Lower leg skin (tissue), 4 donors: Measurements from ENCODE around the gene PCDHGA11. TPM values are rescaled to one million over a fixed set of nuclear protein-coding genes. Genes with fewer than 3 reads are reported as not detected.
"Not testable (repeated sequence)": the region's sequence is repeated elsewhere in the genome, so short reads cannot be mapped to it uniquely, and the experiment has no call there.

Source experiments
- DNase-seq, 2 donors: peaks; one replicate each; pipeline ENCODE4 v3.0.0-alpha.2; 2019; ENCODE audit warnings: low spot score in 2 of 2
- H3K4me3 ChIP-seq: fragments of 200-600 bp; sonication (generic); 2 replicates; pipeline ENCODE4 v1.5.1; 2017; ENCODE audit warnings: mild to moderate bottlenecking, low read depth; ENCODE audit not compliant: poor library complexity, severe bottlenecking
- POLR2A ChIP-seq, 2 donors: fragments of 450-650 bp; IDR thresholded peaks; one replicate each; pipeline ENCODE4 v1.6.1; 2016 to 2017; ENCODE audit warnings: antibody characterized with exemption in 2 of 2, mild to moderate bottlenecking in 1 of 2, moderate library complexity in 1 of 2
- whole genome bisulfite sequencing, 2 donors: methylation state at CpG; one replicate each; pipeline ENCODE4 v1.1.5; 2018; 5-methylcytosine and 5-hydroxymethylcytosine counted together
- intact Hi-C: fragments of 100-400 bp; cut with DNase I; formaldehyde crosslinking; loops from one replicate; pipeline ENCODE4 v1.15.0; 2023; ENCODE audit warnings: low total_unique reads
- total RNA-seq, 4 donors: library from RNA; depleted of rRNA; stranded (reverse); fragments of >200 nt; gene quantifications; one replicate each; pipeline ENCODE4 v1.1.0, GENCODE V29; 2016
- TF ChIP-seq, protein P1 (sequence below), 3 donors: fragments of 450-650 bp; IDR thresholded peaks; one replicate each; pipeline ENCODE4 v1.5.1; 2016; ENCODE audit warnings: antibody characterized with exemption in 3 of 3, mild to moderate bottlenecking in 3 of 3, moderate library complexity in 2 of 3

The PCDHGA11 gene
- total RNA-seq, 4 donors from 2014 or later = 3.2 to 6.9 (median 3.7) TPM

DNA sequence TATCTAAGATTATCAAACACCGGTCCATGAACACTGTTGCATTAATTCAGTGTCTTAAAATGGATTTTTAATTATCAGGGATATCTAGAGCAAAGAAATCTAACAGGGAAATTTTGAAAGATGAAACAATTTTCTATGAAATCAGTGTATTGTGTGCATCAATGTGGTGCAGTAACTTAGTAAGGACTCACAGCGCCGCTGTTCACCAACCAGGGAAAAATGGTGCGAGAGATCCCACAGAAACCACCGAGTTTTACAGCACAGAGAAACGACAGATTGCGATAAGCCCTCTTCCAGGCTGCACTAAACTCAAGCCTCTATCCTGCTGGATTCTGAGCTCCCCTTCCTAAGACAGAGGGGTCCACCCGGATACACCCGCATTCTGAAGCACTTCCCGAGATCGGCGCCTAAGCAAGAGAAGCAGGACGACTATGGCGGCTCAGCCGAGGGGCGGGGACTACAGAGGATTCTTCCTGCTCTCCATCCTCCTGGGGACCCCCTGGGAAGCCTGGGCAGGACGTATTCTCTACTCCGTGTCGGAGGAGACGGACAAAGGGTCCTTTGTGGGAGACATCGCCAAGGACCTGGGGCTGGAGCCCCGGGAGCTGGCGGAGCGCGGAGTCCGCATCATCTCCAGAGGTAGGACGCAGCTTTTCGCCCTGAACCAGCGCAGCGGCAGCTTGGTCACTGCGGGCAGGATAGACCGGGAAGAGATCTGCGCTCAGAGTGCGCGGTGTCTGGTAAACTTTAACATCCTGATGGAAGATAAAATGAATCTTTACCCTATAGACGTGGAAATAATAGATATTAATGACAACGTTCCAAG is 38.2 kb upstream of the PCDHGA11 start, which contains the start of gene PCDHGA7:
PCDHGA7 (plus strand) TSS at position 274 of the 826 bp plus-strand sequence; CDS start at position 432, 158 bp downstream.
- no peak for TF ChIP-seq POLR2A (IDR thresholded peaks at IDR 0.05)
- TF ChIP-seq, protein P1, sequence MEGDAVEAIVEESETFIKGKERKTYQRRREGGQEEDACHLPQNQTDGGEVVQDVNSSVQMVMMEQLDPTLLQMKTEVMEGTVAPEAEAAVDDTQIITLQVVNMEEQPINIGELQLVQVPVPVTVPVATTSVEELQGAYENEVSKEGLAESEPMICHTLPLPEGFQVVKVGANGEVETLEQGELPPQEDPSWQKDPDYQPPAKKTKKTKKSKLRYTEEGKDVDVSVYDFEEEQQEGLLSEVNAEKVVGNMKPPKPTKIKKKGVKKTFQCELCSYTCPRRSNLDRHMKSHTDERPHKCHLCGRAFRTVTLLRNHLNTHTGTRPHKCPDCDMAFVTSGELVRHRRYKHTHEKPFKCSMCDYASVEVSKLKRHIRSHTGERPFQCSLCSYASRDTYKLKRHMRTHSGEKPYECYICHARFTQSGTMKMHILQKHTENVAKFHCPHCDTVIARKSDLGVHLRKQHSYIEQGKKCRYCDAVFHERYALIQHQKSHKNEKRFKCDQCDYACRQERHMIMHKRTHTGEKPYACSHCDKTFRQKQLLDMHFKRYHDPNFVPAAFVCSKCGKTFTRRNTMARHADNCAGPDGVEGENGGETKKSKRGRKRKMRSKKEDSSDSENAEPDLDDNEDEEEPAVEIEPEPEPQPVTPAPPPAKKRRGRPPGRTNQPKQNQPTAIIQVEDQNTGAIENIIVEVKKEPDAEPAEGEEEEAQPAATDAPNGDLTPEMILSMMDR (IDR thresholded peaks at IDR 0.05) = no peak
- intact Hi-C loops = no loop called here
- H3K4me3 ChIP-seq = no peak within 1 kb of the TSS
- DNase-seq = peak in 1 of 2 donors; percentile 39
- 17 to 22% methylated on average over 31 to 35 of the region's 37 CpGs for WGBS, 2 donors

DNA sequence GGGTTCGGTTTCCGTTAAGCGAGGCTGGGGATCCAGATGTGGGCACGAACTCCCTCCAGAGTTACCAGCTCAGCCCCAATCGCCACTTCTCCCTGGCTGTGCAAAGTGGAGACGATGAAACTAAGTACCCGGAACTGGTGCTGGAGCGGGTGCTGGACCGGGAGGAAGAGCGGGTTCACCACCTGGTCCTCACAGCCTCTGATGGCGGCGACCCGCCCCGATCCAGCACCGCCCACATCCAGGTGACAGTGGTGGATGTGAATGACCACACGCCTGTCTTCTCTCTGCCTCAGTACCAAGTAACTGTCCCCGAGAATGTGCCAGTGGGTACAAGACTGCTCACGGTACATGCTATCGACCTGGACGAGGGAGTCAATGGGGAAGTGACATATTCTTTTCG is 37.5 kb upstream of the PCDHGA11 start:
- DNase-seq = peak in 1 of 2 donors; percentile 69
- TF ChIP-seq POLR2A (IDR thresholded peaks at IDR 0.05) = no peak
- TF ChIP-seq, protein P1 (IDR thresholded peaks at IDR 0.05) = no peak
- WGBS, 2 donors = 37 to 44% methylated on average over 21 of the region's 21 CpGs
- intact Hi-C loops = no loop called here
- H3K4me3 ChIP-seq = no peak overlapping the region

- TF ChIP-seq, protein P1 (IDR thresholded peaks at IDR 0.05) = no peak
- TF ChIP-seq POLR2A (IDR thresholded peaks at IDR 0.05) = no peak
- intact Hi-C loops = no loop called here
- 46 to 53% methylated on average over 23 to 43 of the region's 43 CpGs for WGBS, 2 donors
Measured at GRCh38 chr5:141384471-141385267, 36.2 kb upstream of the PCDHGA11 start.

GRCh38 chr5:141387557-141388311 is 33.1 kb upstream of the PCDHGA11 start, which contains the start of gene PCDHGB4:
Gene PCDHGB4 (plus strand): TSS chr5:141387698. CDS start chr5:141387885, 187 bp downstream.
- H3K4me3 ChIP-seq, intact Hi-C loops: not testable (repeated sequence)
- peak in 1 of 2 donors; percentile 69 for DNase-seq
- WGBS, 2 donors = 13 to 14% methylated on average over 23 to 24 of the region's 40 CpGs

More at GRCh38 chr5:141384471-141385267, 36.2 kb upstream of the PCDHGA11 start:
- peak in 1 of 2 donors; percentile 70 for DNase-seq
- H3K4me3 ChIP-seq = no peak overlapping the region

DNA sequence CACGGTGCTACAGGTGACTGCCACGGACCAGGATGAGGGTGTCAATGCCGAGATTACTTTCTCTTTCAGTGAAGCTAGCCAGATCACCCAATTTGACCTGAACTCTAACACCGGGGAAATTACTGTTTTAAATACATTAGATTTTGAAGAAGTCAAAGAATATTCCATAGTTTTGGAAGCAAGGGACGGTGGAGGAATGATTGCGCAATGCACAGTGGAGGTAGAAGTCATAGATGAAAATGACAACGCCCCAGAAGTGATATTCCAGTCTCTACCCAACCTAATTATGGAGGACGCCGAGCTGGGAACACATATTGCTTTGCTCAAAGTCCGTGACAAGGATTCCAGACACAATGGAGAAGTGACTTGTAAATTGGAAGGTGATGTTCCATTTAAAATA is 32.2 kb upstream of the PCDHGA11 start:
- intact Hi-C loops = no loop called here
- no peak for DNase-seq
- H3K4me3 ChIP-seq = no peak overlapping the region
- TF ChIP-seq, protein P1 (IDR thresholded peaks at IDR 0.05) = no peak
- TF ChIP-seq POLR2A (IDR thresholded peaks at IDR 0.05) = no peak
- WGBS, 2 donors = 46 to 51% methylated on average over 10 of the region's 10 CpGs
